Measurements from ENCODE around the gene ZDHHC7.

DNA sequence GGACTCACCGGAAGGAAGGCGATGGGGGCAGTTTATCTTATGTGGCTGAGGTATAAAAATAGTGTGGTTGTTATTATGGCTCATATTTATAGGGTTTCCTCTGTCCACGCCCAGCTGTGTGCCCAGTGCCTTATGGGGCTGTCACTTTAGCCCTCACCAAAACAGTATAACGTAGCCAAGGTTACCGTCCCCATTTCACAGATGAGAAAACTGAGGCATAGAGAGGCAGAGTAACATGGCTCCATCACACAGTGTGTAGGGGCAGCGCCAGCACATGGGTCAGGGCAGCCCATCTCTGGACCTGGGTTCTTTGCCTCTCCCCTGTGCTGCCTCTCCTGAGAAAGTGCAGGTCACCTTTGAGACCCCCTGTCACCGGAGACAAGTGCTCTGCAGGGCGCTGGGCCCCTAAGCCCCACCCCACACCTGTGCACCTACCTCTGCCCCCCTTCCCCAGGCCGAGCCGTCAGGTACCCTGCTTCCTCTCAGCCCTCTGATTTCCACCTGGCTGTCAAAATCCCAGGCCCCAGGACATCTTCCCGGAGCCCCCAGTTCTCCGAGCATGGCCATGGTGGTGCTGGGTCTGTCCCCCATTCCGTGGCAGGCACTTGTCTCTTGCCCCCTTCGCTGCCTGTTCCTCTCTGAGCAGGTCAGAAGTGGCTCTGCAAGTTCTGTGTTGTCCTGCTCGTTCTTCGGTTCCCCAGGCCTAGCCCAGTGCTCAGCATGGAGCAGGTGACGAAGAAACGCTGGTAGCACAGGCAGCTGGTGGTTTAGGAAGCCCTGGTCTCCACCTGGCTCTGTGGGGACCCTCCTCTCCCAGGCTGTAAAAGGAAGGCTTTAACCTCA, 23.5 kb upstream of the ZDHHC7 start:
- TF ChIP-seq, protein P1, sequence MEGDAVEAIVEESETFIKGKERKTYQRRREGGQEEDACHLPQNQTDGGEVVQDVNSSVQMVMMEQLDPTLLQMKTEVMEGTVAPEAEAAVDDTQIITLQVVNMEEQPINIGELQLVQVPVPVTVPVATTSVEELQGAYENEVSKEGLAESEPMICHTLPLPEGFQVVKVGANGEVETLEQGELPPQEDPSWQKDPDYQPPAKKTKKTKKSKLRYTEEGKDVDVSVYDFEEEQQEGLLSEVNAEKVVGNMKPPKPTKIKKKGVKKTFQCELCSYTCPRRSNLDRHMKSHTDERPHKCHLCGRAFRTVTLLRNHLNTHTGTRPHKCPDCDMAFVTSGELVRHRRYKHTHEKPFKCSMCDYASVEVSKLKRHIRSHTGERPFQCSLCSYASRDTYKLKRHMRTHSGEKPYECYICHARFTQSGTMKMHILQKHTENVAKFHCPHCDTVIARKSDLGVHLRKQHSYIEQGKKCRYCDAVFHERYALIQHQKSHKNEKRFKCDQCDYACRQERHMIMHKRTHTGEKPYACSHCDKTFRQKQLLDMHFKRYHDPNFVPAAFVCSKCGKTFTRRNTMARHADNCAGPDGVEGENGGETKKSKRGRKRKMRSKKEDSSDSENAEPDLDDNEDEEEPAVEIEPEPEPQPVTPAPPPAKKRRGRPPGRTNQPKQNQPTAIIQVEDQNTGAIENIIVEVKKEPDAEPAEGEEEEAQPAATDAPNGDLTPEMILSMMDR (IDR thresholded peaks at IDR 0.05; ENCODE audit: low read length) = no peak
- TF ChIP-seq EZH2 (IDR thresholded peaks at IDR 0.05; ENCODE audit: borderline replicate concordance, low read length) = no peak

All from OCI-LY1 (cell line).